Activated CD4-positive, alpha-beta T cell treated with anti-CD3 and anti-CD28 coated beads for 1 hour (primary cell): ENCODE measurements around the gene UBE2V1.

ENCODE experiments used
- DNase-seq: peaks from one replicate; pipeline ENCODE4 v3.0.0-alpha.2; 2020

The UBE2V1 gene

GRCh38 chr20:50041246-50041873 lies 71.6 kb downstream of the UBE2V1 start:
- DNase-seq = no peak

DNA sequence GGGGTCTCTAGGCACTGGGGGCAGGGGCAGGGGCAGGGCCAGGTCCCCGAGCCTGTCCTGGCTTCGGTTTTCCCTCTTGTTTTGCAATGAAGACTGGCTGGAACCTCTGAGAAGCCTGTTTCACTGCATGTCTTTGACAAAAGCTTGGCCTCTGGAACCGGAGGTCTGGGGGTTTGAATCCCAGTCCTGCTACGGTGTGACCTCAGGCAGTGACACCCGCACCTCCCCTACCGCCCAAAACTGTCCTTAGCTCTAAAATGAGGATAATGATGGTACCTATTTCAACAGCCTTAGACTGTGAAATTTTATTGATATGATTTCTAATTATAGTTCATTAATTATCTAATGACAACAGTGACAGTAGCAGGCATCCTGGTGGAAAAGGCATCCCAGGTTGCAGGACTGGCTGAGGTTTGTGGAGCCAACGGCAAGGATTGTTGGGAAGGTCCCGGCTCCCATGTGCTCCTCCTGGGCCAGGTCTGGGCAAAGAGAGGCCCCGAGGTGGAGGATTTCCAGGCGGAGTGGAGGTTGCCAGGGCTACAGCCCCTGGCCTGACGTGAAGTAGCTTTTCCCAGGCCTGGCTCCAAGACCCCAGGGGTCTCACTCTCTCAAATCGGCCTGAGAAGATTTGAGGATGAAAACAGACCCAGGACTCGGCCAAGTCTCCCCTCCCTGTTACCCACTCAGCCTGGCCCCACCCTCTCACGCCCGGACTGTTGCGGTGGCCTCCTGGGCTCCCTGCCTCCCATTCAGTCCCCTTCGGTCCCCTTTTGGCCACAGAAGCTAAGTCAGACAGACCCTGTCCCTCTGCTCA lies 72.3 kb downstream of the UBE2V1 start:
- DNase-seq = no peak

DNA sequence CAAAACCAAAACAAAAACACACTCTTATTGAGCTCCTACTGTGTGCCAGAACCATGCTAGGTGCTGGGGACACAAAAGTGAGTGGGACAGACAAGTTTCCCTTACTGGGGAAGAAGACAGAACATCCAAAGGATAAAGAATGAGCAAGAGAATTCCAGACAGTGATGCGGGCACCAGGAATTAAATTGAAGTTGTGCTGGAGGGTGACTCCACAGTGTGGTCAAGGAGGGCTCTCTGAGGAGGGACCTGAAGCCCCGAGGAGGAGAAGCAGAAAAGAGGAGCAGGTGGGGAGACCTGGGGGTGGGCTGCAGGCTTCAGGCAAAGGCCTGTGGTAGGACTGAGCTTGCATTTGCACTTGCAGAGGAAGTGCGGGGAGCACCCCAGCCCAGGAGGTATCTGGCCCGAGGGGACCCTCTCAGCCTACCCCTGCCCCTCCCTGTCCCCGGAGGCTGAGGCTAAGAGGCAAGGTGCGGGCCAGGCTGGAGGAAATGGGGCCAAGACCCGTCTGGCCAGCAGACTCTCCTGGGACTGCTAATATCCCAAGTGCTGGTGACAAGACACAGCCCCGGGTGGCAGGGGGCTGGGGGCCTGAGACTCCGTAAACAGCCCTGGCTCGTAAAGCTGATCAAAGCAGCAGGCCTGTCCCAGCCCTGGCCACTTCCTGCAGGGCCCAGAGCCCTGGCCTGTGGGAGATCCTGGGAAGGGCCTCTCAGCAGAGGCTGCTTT lies 73.1 kb downstream of the UBE2V1 start:
- DNase-seq = no peak

DNA sequence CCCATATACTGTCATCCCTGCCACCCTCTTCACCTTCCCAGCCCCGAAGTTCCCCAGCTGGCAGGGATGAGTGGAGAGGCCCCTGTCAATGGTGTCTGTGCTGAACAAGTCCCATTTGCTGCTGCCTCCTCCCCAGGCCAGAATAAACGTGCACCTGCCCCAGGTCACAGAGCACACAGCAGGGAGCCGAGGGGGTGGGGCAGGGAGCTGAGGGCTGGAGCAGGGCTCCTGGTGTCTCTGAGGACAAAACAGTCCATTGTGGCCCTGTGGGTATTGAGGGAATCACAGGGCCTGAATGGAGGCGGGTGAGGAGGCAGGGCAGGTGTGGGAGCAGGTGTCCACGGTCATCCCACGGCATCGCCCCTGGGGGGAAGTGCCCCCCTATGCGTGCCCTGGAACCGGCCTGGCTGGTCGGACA lies 74.4 kb downstream of the UBE2V1 start:
- no peak for DNase-seq

DNA sequence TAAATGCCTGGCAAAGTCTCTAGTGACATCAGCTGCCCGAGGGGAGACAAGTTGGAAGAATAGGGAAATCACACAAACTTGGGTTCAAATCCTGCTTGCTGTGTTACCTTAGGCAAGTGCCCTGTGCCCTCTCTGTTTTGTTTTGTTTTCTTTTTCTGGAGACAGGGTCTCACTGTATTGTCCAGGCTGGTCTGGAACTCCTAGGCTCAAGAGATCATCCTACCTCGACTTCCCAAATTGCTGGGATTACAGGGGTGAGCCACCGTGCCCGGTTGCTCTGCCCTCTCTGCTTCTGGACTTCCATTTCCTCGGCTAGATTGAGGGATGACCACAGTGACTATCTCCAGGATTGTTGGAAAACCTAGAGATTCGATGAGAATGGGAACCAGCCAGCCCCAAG lies 74.8 kb downstream of the UBE2V1 start:
- no peak for DNase-seq

DNA sequence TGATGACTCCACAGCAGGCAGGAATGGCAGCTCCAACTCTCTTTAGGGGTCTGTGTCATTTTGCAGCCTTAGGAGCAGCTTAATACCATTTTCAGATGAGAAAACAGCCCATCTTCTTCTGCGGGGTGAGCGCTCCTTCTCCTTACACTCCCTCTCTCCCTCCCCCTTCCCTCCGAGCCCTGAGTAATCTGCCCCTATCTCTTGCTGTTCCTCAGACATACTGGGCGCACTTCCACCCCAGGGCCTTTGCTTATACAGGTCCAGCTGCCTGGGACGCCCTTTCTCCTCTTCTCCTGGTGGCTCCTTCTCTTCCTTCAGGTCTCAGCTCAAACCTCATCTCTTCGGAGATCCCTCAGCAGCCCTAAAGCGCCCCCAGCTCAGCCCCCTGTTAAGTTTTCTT lies 75.4 kb downstream of the UBE2V1 start:
- no peak for DNase-seq

DNA sequence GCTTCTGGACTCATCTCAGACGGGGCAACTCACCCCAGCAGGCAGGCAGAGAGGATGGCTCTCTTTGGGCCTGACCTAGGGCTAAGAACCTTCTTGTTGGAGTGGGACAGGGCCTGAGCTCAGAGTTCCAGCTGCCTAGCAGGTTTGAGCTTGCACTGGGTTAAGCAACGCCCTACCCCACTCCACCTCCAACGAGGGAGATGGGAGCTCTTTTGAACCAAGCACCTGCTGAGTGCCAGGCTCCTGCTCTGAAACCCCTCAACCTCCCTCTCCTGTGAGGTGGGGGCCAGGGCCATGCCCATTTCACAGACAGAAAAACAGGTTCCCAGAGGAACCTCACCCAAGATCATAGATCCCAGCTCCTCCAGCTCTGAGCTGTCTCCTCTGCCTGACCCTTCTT lies 75.8 kb downstream of the UBE2V1 start:
- no peak for DNase-seq

DNA sequence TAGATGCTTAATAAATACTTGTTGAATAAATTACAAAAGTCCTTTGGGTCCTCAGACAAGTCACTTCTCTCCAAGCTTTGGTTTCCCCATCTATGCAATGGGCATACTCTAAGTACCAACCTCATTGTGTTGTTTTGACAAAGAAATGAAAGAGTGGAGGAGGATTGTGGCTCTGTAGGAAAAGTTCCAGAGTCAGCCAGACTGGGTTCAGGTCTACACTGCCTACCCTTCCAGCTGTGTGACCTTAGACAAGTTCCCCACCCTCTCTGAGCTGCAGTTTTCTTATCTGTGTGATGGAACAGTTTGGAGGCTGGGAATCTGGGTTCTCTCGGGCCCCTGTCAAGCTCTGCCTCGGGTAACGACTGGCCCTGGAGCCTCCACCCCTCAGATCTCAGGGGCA lies 76.2 kb downstream of the UBE2V1 start:
- DNase-seq = no peak

DNA sequence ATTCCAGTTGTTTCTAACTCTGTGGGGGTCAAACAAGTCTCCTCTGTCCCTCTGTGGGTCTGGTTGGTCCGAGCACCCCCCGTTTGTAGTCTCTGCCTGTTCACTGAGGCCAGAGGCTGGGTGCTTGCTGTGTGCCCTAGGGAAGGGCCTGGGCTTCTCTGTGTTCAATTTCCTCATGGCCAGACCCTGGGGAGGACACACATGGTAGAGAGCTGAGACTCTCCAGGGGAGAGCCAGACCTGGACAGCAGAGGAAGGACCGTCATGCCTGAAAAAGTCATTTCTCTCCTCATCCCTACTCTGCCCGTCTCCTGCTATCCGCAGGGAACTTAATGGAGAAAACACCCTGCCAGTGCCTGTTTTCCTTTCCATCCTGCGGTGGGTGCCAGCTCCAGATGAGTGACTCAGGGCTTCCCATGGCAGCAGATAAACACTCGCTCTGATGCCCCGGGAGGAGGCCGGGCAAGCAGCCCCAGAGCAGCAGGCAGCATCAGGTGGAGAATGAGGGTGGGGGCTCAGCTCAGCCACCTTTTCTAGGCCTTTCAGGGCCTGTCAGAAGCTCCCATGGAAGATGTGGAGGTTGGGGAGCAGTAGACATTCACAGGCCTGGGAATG lies 78.3 kb downstream of the UBE2V1 start:
- DNase-seq = no peak

DNA sequence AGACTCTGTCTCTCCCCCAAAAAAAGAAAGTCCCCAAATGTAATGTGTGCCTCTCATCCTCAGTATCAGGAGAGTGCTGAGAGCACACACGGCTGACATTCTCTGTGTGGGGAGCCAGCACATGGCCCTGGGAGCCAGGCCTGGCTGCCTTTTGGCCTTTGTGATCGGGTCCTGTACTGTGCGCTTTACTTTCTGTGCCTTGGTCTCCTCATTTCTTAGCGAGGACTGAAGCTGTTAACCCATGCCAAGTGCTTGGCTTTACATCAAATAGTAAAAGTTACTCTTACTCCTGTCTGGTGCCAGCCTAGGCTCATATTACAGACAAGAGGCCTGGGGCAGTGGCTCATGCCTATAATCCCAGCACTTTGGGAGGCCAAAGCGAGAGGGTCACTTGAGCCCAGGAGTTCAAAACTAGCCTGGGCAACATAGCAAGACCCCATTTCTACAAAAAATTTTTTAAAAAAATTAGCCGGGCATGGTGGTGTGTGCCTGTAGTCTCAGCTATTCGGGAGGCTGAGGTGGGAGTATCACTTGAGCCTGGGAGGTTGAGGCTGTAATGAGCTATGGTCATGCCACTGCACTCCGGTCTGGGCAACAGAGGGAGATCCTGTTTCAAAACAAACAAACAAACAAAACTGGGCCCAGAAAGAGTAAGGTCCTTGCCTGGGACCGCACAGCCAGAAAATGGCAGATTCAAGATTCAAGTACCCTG lies 79.8 kb downstream of the UBE2V1 start:
- DNase-seq = no peak
